Measurements from ENCODE around the gene OSBPL10.

DNA sequence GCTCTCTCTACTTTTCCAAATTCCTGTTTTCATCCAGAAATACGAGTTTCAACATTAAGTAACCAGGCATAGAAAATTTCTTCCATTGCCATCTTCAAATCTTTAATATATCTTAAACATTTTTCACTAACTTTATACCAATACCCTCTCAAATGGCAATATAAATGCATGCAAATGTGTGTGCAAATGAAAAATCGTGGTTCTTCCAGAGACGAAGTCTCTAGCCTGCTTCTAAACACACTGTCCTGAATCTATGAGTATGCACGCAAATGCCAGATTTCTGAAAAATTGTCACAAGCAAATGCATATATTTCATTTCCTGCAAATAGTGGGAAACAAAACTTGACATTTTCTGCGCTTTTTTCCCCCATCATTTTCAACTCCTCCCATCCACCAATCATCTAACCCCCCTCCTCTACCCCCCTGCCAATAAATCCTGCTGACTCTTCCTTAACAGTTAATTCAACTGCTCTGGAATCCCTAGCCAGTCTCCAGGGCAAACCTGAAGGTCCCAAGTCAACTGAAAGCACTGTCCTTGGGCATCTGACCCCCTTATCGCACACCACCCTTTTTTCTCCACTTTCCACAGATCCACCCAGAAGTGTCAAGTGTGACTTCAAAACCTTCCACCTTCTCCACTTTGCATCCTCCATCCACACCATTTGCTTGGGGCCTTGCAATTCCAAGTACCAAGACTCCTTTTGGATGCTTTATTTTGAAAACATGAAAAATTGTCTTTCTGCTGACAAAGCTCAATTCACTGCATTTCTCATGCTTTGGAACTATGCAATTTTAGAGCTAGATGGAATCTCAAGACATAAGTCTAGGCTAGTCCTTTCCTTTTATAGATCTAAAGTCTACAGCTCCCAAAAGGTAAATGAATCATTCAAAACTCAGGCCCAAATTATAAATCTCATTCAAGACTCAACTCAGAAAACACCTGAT is 144.7 kb downstream of the OSBPL10 start:
- TF ChIP-seq, protein P1, sequence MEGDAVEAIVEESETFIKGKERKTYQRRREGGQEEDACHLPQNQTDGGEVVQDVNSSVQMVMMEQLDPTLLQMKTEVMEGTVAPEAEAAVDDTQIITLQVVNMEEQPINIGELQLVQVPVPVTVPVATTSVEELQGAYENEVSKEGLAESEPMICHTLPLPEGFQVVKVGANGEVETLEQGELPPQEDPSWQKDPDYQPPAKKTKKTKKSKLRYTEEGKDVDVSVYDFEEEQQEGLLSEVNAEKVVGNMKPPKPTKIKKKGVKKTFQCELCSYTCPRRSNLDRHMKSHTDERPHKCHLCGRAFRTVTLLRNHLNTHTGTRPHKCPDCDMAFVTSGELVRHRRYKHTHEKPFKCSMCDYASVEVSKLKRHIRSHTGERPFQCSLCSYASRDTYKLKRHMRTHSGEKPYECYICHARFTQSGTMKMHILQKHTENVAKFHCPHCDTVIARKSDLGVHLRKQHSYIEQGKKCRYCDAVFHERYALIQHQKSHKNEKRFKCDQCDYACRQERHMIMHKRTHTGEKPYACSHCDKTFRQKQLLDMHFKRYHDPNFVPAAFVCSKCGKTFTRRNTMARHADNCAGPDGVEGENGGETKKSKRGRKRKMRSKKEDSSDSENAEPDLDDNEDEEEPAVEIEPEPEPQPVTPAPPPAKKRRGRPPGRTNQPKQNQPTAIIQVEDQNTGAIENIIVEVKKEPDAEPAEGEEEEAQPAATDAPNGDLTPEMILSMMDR (conservative IDR thresholded peaks at IDR 0.05; ENCODE audit: low read length) = no peak
- no peak for TF ChIP-seq EZH2phosphoT487 (IDR thresholded peaks at IDR 0.05; ENCODE audit: borderline replicate concordance, low read depth, low read length)
